Vagina (tissue), 2 donors: ENCODE results near the gene MAP4K1.
"Not testable (repeated sequence)": the region's sequence is repeated elsewhere in the genome, so short reads cannot be mapped to it uniquely, and the experiment has no call there.

Experiments used
- POLR2A ChIP-seq, 2 donors: fragments of 450-650 bp; IDR thresholded peaks; one replicate each; pipeline ENCODE4 v1.6.1; 2017; ENCODE audit warnings: antibody characterized with exemption in 2 of 2, mild to moderate bottlenecking in 2 of 2, moderate library complexity in 2 of 2
- POLR2AphosphoS5 ChIP-seq, 2 donors: sonication (generic); formaldehyde crosslinking; IDR thresholded peaks; one replicate each; pipeline ENCODE4 v1.9.0; 2017; ENCODE audit warnings: antibody characterized with exemption in 2 of 2, mild to moderate bottlenecking in 2 of 2, low read depth in 1 of 2; ENCODE audit not compliant: insufficient read depth in 1 of 2
- TF ChIP-seq, protein P1 (sequence below), 3 experiments: fragments of 450-650 bp in 2 of 3; fragments of 200-600 bp in 1 of 3; sonication (generic) in 1 of 3; IDR thresholded peaks; one replicate each; pipeline ENCODE4 v1.5.1; 2017 to 2019; ENCODE audit warnings: antibody characterized with exemption in 3 of 3, mild to moderate bottlenecking in 2 of 3, moderate library complexity in 2 of 3

DNA sequence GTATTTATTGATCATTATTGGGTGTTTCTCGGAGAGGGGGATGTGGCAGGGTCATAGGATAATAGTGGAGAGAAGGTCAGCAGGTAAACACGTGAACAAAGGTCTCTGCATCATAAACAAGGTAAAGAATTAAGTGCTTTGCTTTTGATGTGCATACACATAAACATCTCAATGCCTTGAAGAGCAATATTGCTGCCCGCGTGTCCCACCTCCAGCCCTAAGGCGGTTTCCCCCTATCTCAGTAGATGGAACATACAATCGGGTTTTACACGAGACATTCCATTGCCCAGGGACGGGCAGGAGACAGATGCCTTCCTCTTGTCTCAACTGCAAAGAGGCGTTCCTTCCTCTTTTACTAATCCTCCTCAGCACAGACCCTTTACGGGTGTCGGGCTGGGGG is 13.5 kb upstream of the MAP4K1 start:
- TF ChIP-seq, protein P1, sequence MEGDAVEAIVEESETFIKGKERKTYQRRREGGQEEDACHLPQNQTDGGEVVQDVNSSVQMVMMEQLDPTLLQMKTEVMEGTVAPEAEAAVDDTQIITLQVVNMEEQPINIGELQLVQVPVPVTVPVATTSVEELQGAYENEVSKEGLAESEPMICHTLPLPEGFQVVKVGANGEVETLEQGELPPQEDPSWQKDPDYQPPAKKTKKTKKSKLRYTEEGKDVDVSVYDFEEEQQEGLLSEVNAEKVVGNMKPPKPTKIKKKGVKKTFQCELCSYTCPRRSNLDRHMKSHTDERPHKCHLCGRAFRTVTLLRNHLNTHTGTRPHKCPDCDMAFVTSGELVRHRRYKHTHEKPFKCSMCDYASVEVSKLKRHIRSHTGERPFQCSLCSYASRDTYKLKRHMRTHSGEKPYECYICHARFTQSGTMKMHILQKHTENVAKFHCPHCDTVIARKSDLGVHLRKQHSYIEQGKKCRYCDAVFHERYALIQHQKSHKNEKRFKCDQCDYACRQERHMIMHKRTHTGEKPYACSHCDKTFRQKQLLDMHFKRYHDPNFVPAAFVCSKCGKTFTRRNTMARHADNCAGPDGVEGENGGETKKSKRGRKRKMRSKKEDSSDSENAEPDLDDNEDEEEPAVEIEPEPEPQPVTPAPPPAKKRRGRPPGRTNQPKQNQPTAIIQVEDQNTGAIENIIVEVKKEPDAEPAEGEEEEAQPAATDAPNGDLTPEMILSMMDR (IDR thresholded peaks at IDR 0.05) = not testable (repeated sequence)
- not testable (repeated sequence) for TF ChIP-seq POLR2AphosphoS5 (IDR thresholded peaks at IDR 0.05; ENCODE audit: insufficient read depth in 1 of 2, low read depth in 1 of 2); POLR2A (IDR thresholded peaks at IDR 0.05)
